BLaER1 (cell line): Measurements from ENCODE around the gene SCFD1.
"Not testable (repeated sequence)": the region's sequence is repeated elsewhere in the genome, so short reads cannot be mapped to it uniquely, and the experiment has no call there.

Experiments used
- H3K27ac ChIP-seq: shearing (Covaris generic); formaldehyde crosslinking; 2 replicates; pipeline ENCODE4 v1.8.1; 2022
- H3K27me3 ChIP-seq: shearing (Covaris generic); formaldehyde crosslinking; 2 replicates; pipeline ENCODE4 v1.8.1; 2022
- H3K36me3 ChIP-seq: shearing (Covaris generic); formaldehyde crosslinking; 2 replicates; pipeline ENCODE4 v1.8.1; 2022
- H3K4me1 ChIP-seq: shearing (Covaris generic); formaldehyde crosslinking; 2 replicates; pipeline ENCODE4 v1.8.1; 2022
- H3K4me2 ChIP-seq: shearing (Covaris generic); formaldehyde crosslinking; 2 replicates; pipeline ENCODE4 v1.8.1; 2022
- H3K4me3 ChIP-seq: shearing (Covaris generic); formaldehyde crosslinking; 2 replicates; pipeline ENCODE4 v1.8.1; 2022
- H3K9ac ChIP-seq: shearing (Covaris generic); formaldehyde crosslinking; 2 replicates; pipeline ENCODE4 v1.8.1; 2022
- H3K9me3 ChIP-seq: shearing (Covaris generic); formaldehyde crosslinking; 2 replicates; pipeline ENCODE4 v1.8.1; 2022
- H4K20me1 ChIP-seq: shearing (Covaris generic); formaldehyde crosslinking; 2 replicates; pipeline ENCODE4 v1.8.1; 2022
- Cebpa-rat ChIP-seq: shearing (Covaris generic); IDR thresholded peaks from 2 replicates; pipeline ENCODE4 v1.8.1; 2022

Gene SCFD1

GRCh38 chr14:30608533-30609006 lies 13.5 kb upstream of the SCFD1 start:
- Histone ChIP-seq H3K27me3 (no peaks in the 10 kb centered on the region), H3K27ac (no peak overlapping the region), H3K36me3 (peaks cover 65% of the 10 kb centered on the region), H3K9me3 (no peaks in the 10 kb centered on the region), H3K9ac (no peak overlapping the region), H3K4me1 (no peaks in the 10 kb centered on the region), H3K4me3 (no peak overlapping the region), H3K4me2 (no peak overlapping the region), H4K20me1 (no peaks in the 10 kb centered on the region)
- no peak for TF ChIP-seq Cebpa-rat

GRCh38 chr14:30610787-30611343 lies 11.3 kb upstream of the SCFD1 start:
- no peak overlapping the region for H3K9ac ChIP-seq
- no peaks in the 10 kb centered on the region for H3K4me1 ChIP-seq
- H3K27me3 ChIP-seq: no peaks in the 10 kb centered on the region
- no peak for TF ChIP-seq Cebpa-rat
- H3K9me3 ChIP-seq: no peaks in the 10 kb centered on the region
- no peaks in the 10 kb centered on the region for H4K20me1 ChIP-seq
- H3K4me2 ChIP-seq: no peak overlapping the region
- no peak overlapping the region for H3K4me3 ChIP-seq
- H3K27ac ChIP-seq: no peak overlapping the region
- H3K36me3 ChIP-seq: peaks cover 59% of the 10 kb centered on the region

GRCh38 chr14:30614155-30614554 lies 8.0 kb upstream of the SCFD1 start:
- peaks cover 48% of the 10 kb centered on the region for H3K36me3 ChIP-seq
- H3K4me1 ChIP-seq: no peaks in the 10 kb centered on the region
- H3K9me3 ChIP-seq: no peaks in the 10 kb centered on the region
- H3K27me3 ChIP-seq: no peaks in the 10 kb centered on the region
- no peak overlapping the region for H3K4me2 ChIP-seq
- no peak overlapping the region for H3K27ac ChIP-seq
- no peak overlapping the region for H3K9ac ChIP-seq
- H4K20me1 ChIP-seq: no peaks in the 10 kb centered on the region
- TF ChIP-seq Cebpa-rat: no peak
- no peak overlapping the region for H3K4me3 ChIP-seq

GRCh38 chr14:30620178-30620577 lies 1.9 kb upstream of the SCFD1 start:
- Histone ChIP-seq H3K4me1 (peaks cover 27% of the 10 kb centered on the region), H3K9me3 (no peaks in the 10 kb centered on the region), H3K36me3 (peaks cover 11% of the 10 kb centered on the region), H3K4me2 (no peak overlapping the region), H3K27me3 (no peaks in the 10 kb centered on the region), H3K27ac (no peak overlapping the region), H3K4me3 (no peak overlapping the region), H4K20me1 (no peaks in the 10 kb centered on the region), H3K9ac (no peak overlapping the region)
- TF ChIP-seq Cebpa-rat: no peak

- Histone ChIP-seq H3K4me2 (peak overlapping the region; percentile 85), H3K4me1 (peaks cover 27% of the 10 kb centered on the region), H3K36me3 (peaks cover 5% of the 10 kb centered on the region), H3K9ac (peak overlapping the region; percentile 90), H3K4me3 (peak overlapping the region; percentile 78), H3K27me3 (no peaks in the 10 kb centered on the region), H4K20me1 (peaks cover 4% of the 10 kb centered on the region; the same call in 1 of the 2 replicates), H3K9me3 (no peaks in the 10 kb centered on the region), H3K27ac (peak overlapping the region; percentile 88; the same call in 1 of the 2 replicates)
- no peak for TF ChIP-seq Cebpa-rat
These were observed 672 bp upstream of the SCFD1 start for GRCh38 chr14:30621354-30621939.

GRCh38 chr14:30623412-30624131 lies 1.5 kb downstream of the SCFD1 start:
- Histone ChIP-seq H3K9me3 (no peaks in the 10 kb centered on the region), H3K9ac (no peak overlapping the region), H4K20me1 (peaks cover 15% of the 10 kb centered on the region; the same call in 1 of the 2 replicates)

GRCh38 chr14:30624132-30624423 lies 2.0 kb downstream of the SCFD1 start:
- H3K9me3 ChIP-seq: no peaks in the 10 kb centered on the region
- no peak overlapping the region for H3K4me3 ChIP-seq
- H3K36me3 ChIP-seq: peaks cover 6% of the 10 kb centered on the region; the same call in 1 of the 2 replicates
- H3K4me1 ChIP-seq: peaks cover 27% of the 10 kb centered on the region
- no peaks in the 10 kb centered on the region for H3K27me3 ChIP-seq
- no peak for TF ChIP-seq Cebpa-rat
- peaks cover 15% of the 10 kb centered on the region; the same call in 1 of the 2 replicates for H4K20me1 ChIP-seq
- H3K9ac ChIP-seq: no peak overlapping the region
- peak overlapping the region; percentile 84 for H3K4me2 ChIP-seq
- H3K27ac ChIP-seq: no peak overlapping the region

More at GRCh38 chr14:30623412-30624131, 1.5 kb downstream of the SCFD1 start:
- Histone ChIP-seq H3K27ac (no peak overlapping the region), H3K4me1 (peaks cover 27% of the 10 kb centered on the region), H3K36me3 (peaks cover 6% of the 10 kb centered on the region; the same call in 1 of the 2 replicates), H3K4me2 (peak overlapping the region; percentile 84), H3K27me3 (no peaks in the 10 kb centered on the region), H3K4me3 (peak overlapping the region; percentile 78)
- TF ChIP-seq Cebpa-rat: no peak

- Histone ChIP-seq H3K4me2 (no peak overlapping the region), H3K9ac (no peak overlapping the region), H3K27ac (no peak overlapping the region), H3K4me1 (peaks cover 27% of the 10 kb centered on the region), H3K4me3 (no peak overlapping the region), H4K20me1 (peaks cover 16% of the 10 kb centered on the region; the same call in 1 of the 2 replicates), H3K27me3 (no peaks in the 10 kb centered on the region), H3K9me3 (no peaks in the 10 kb centered on the region), H3K36me3 (peaks cover 8% of the 10 kb centered on the region)
- no peak for TF ChIP-seq Cebpa-rat
These were observed 3.4 kb downstream of the SCFD1 start for GRCh38 chr14:30625533-30625932.

GRCh38 chr14:30629432-30629831 lies 7.3 kb downstream of the SCFD1 start:
- not testable (repeated sequence) for H3K4me3 ChIP-seq, H3K27me3 ChIP-seq, H3K9me3 ChIP-seq, H3K27ac ChIP-seq, H3K9ac ChIP-seq, H3K4me1 ChIP-seq, H3K4me2 ChIP-seq
- peaks cover 25% of the 10 kb centered on the region for H3K36me3 ChIP-seq
- H4K20me1 ChIP-seq: peaks cover 22% of the 10 kb centered on the region; the same call in 1 of the 2 replicates

GRCh38 chr14:30630248-30630647 lies 8.1 kb downstream of the SCFD1 start:
- Histone ChIP-seq H3K27me3 (no peaks in the 10 kb centered on the region), H4K20me1 (peaks cover 22% of the 10 kb centered on the region; the same call in 1 of the 2 replicates), H3K36me3 (peaks cover 33% of the 10 kb centered on the region), H3K4me2 (no peak overlapping the region), H3K9ac (no peak overlapping the region), H3K4me1 (no peaks in the 10 kb centered on the region), H3K4me3 (no peak overlapping the region), H3K9me3 (no peaks in the 10 kb centered on the region), H3K27ac (no peak overlapping the region)
- no peak for TF ChIP-seq Cebpa-rat
